HPDE6-E6E7 (cell line): ENCODE measurements around the gene AWAT2.

Experiments
- DNase-seq: peaks from one replicate; pipeline ENCODE4 v3.0.0; 2011; ENCODE audit warnings: missing footprints; ENCODE audit errors: extremely low spot score

Gene AWAT2

DNA sequence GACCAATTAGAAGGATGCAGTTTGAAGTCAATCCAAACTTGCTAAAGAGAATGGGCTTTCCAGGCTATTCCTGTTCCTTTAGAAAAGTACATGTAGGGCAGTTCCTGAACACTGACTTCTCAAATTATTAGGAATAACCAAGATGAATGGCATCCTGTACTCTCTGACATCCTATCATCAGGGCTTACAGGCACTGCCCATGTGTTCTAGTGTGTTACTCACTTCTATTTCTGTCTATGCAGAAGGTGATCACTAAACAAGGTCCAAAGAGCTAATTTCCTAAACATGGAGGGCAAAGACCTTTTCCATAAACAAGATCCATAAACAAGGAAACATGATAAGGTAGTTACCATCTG, 53.6 kb downstream of the AWAT2 start:
- no peak for DNase-seq

DNA sequence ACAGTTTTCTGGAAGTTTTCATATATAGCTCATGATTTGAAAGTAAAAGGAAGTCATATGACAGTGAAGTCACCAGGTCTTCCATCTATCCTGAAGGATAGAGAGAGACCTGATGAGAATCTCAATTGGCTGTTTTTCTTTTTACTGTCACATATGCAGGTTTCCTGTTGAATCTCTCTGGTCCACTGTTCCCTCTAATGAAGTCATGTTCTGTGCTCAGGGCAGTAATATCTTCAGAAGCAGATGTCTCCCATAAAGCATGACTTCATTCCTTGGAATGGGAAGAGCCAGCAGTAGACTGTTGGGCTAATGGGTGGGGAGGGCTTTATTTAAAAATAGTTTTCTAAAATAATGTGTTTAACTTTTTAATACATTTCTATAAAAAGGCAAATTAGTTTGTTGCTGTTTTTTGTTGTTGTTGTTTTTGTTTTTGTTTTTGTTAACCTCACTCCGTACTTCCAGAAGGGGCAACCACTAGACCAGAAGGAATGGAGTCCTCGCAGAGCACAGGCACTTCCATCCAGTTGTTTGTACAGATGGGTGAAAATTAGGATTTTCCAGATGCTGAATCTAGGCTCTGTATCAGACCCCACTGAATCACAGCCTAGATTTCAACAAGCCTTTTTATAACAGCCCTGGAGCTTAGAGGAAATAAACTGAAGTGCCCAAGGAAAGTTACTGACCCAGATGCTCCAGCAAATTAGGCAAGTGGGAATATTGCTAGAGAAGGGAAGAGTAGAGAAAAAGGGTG, 54.2 kb downstream of the AWAT2 start:
- no peak for DNase-seq

DNA sequence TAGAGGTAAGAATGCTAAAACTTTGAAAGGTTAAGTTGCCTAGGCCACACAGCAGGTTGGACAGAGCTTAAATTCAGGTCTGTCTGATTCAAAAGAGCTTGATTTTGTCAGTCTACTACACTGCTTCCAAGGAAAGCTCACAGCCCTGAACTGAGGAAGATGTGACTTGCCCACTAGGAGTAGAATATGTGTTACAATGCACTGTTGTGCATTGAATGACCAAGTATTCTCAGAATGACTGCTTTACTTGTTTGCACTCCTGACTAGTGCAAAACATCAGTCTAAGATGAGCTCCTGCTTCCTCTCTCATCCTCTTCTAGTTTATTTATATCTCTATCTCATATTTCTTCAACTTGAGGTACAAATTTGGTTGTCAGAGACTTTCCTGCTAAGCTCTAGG, 56.2 kb downstream of the AWAT2 start:
- DNase-seq, result no peak

DNA sequence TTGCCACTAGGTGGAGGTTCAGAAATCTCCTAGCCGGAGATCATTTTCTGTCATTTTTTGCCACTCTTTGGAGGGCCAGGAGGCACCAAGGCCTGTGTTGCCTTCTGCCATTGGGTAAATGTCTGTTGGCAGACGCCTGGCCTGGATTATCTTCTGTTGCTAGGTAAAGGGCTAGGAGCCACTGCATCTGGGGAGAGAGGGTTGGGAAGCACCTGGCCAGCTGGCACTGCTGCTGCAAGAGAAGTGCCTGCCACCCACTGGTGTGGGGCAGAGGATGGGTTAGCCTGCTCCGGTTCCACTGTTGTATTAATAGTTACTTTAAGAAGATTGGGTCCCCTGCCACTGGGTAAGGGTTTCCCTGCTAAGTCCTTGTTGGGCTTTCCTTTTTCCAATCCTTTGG, 58.1 kb downstream of the AWAT2 start:
- no peak for DNase-seq
